ENCODE data around the gene RNF223. TPM values are rescaled to one million over a fixed set of nuclear protein-coding genes. Genes with fewer than 3 reads are reported as not detected.

The RNF223 gene
- total and polyA plus RNA-seq, 2 donors (not counting 3 experiments of a cell fraction or from before 2014, with no cell fraction given) = not detected

DNA sequence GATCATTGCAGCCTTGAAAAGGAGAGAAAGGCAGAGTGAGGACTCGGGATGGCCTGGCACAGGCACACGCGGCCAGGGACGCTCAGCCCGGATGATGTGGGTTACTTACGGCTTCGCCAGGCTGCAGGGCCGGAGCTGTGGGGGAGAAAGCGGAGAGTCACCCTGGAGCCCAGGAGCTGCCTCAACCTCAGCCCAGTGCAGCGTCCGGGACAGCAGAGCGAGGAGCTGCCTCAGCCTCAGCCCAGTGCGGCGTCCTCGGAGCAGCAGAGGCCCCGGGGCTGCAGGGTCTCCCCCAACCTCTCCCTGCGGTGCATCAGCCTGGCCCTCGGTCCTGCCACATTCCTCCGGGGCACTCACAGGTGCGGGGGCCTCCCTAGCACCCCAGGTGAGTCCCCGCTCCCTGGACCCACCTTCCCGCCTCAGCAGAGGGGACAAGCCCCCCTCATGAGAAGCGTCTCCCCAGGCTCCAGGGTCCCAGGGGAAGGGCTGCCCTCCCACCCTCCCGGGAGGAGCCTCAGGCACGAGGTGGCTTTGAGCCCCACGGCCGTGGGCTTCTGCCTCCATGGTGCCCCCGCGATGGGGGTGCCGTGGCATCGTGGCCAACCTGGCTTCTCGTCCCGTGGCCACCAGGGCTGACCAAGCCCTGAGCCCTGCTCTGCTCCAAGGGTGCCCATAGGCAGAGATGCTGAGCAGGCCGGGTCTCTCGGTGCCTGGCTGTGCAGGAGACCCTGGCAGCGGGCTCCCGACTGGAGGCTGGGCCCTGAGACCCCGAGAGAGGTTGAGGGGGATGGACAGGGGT lies 10.5 kb upstream of the RNF223 start:
- ChIA-PET CTCF (no interaction called here), POLR2A (no interaction called here)
- Histone ChIP-seq H3K9me3 (replicated peaks; ENCODE audit: control insufficient read depth, insufficient read depth, low read length) (no peaks in the 10 kb centered on the region), H3K9ac (replicated peaks; ENCODE audit: extremely low read depth, insufficient read depth, low read length) (no peak overlapping the region), H3K27ac (ENCODE audit: insufficient read depth, low read depth, low read length) (no peak overlapping the region), H3K4me2 (ENCODE audit: insufficient read depth, low read length) (no peak overlapping the region), H4K20me1 (replicated peaks; ENCODE audit: control insufficient read depth, extremely low read depth, insufficient read depth, low read length) (no peaks in the 10 kb centered on the region), H3K9me1 (replicated peaks; ENCODE audit: control insufficient read depth, extremely low read depth, insufficient read depth, low read length) (no peaks in the 10 kb centered on the region), H3K27me3 (ENCODE audit: control insufficient read depth in 2 of 2, insufficient read depth in 2 of 2, low read length in 2 of 2) (no peaks in the 10 kb centered on the region), H3K36me3 (ENCODE audit: control insufficient read depth in 2 of 2, extremely low read depth in 1 of 2, insufficient read depth in 2 of 2, low read length in 2 of 2) (no peaks in the 10 kb centered on the region), H2AFZ (ENCODE audit: low read depth, low read length) (no peak overlapping the region), H3K4me1 (ENCODE audit: control insufficient read depth, extremely low read depth, insufficient read depth, low read length) (no peaks in the 10 kb centered on the region), H3K4me3 (replicated peaks in 1 of 3; ENCODE audit: insufficient read depth in 1 of 3, low read depth in 1 of 3, low read length in 3 of 3) (no peak overlapping the region), H3K79me2 (ENCODE audit: control insufficient read depth, insufficient read depth, low read length) (no peaks in the 10 kb centered on the region)
- no peak for FAIRE-seq
- BruUV-seq (replicated peaks) = no TSS peak
- DNase-seq (ENCODE audit: low read depth, low spot score) = no peak
- intact Hi-C loops (cut with micrococcal nuclease) = no loop called here
- no peak for TF ChIP-seq MAX (IDR thresholded peaks at IDR 0.05; ENCODE audit: insufficient read depth, insufficient read length)
- no peak for TF ChIP-seq POLR2A (IDR thresholded peaks at IDR 0.05; ENCODE audit: low read depth, low read length)
- TF ChIP-seq FOS (IDR thresholded peaks at IDR 0.05; ENCODE audit: borderline replicate concordance, insufficient read depth, low read length) = no peak
- TF ChIP-seq MYC (IDR thresholded peaks at IDR 0.05; ENCODE audit: low read depth, low read length) = no peak
- TF ChIP-seq EZH2 (IDR thresholded peaks at IDR 0.05; ENCODE audit: borderline replicate concordance, low read depth, low read length, severe bottlenecking) = no peak
- no peak for TF ChIP-seq GATA2 (IDR thresholded peaks at IDR 0.05; ENCODE audit: insufficient read depth, insufficient read length, low read depth, low read length)
- no peak for TF ChIP-seq JUN (IDR thresholded peaks at IDR 0.05; ENCODE audit: borderline replicate concordance, insufficient read depth, insufficient read length, low read depth)
- no peak for TF ChIP-seq POLR2AphosphoS5 (IDR thresholded peaks at IDR 0.05; ENCODE audit: insufficient read depth, low read depth, low read length)
- TF ChIP-seq, protein P1, sequence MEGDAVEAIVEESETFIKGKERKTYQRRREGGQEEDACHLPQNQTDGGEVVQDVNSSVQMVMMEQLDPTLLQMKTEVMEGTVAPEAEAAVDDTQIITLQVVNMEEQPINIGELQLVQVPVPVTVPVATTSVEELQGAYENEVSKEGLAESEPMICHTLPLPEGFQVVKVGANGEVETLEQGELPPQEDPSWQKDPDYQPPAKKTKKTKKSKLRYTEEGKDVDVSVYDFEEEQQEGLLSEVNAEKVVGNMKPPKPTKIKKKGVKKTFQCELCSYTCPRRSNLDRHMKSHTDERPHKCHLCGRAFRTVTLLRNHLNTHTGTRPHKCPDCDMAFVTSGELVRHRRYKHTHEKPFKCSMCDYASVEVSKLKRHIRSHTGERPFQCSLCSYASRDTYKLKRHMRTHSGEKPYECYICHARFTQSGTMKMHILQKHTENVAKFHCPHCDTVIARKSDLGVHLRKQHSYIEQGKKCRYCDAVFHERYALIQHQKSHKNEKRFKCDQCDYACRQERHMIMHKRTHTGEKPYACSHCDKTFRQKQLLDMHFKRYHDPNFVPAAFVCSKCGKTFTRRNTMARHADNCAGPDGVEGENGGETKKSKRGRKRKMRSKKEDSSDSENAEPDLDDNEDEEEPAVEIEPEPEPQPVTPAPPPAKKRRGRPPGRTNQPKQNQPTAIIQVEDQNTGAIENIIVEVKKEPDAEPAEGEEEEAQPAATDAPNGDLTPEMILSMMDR (IDR thresholded peaks at IDR 0.05; ENCODE audit: extremely low read depth in 1 of 2, insufficient read depth in 1 of 2, low read depth in 1 of 2, low read length in 2 of 2) = no peak
- dilution Hi-C loops (cut with MboI; ENCODE audit: extremely low pct_ligation_motif_present, low sequenced_read_pairs) = no loop called here
